ENCODE results near the gene ULK1. TPM values are rescaled to one million over a fixed set of nuclear protein-coding genes. Genes with fewer than 3 reads are reported as not detected.

The ULK1 gene
- total RNA-seq, 1 donor from 2014 or later, result 27.0 TPM

DNA sequence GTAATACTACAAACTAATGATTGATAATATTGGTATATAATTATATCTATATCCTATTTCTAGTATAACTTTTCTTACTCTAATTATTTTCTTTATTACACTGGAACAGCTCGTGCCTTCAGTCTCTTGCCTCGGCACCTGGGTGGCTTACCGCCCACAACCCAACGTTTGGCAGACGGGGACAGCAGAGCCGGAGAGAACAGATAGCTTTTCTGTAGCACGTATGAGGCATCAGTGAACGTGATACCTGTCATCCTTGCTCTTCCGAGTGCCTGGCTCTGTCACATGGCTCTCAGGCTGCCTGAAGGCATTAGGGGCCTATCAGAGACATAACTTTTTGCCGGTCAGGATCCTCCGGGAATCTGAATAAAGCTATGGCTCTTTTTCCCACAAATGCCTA lies 40.1 kb downstream of the ULK1 start:
- peaks cover 67% of the 10 kb centered on the region for H3K36me3 Mint-ChIP-seq (ENCODE audit: low read depth)
- DNase-seq (no peak), ATAC-seq (ENCODE audit: low read depth) (no peak)
- H3K27me3 Mint-ChIP-seq, result no peaks in the 10 kb centered on the region
- no peak overlapping the region for H3K27ac Mint-ChIP-seq
- no peak overlapping the region for H3K4me3 Mint-ChIP-seq
- intact Hi-C loops (cut with micrococcal nuclease), result no loop called here
- H3K4me1 Mint-ChIP-seq, result peaks cover 9% of the 10 kb centered on the region
- CTCF ChIA-PET, result no interaction called here
- H3K9me3 Mint-ChIP-seq, result no peaks in the 10 kb centered on the region
- POLR2A ChIA-PET, result no interaction called here
- TF ChIP-seq CTCF (IDR thresholded peaks at IDR 0.05), result no peak

DNA sequence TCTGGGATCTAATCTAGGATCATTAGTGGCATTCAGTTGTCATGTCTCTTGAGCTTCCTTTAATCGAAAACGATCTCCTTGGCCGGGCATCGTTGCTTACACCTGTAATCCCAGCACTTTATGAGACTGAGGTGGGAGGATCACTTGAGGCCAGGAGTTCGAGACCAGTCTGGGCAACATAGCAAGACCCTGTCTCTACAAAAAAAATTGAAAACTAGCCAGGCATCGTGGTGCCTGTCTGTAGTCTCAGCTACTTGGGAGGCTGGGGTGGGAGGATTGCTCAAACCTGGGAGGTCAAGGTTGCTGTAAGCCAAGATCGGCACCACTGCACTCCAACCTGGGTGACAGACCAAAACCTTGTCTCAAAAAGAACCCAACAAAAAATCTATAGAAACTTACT lies 43.7 kb downstream of the ULK1 start:
- ChIA-PET CTCF (no interaction called here), POLR2A (interaction anchor here (1.1 kb wide), 1 partner anchor 9 kb away, joined by 3 read pairs; no protein-coding TSS in a partner anchor)
- H3K4me3 Mint-ChIP-seq, result no peak overlapping the region
- peaks cover 76% of the 10 kb centered on the region for H3K36me3 Mint-ChIP-seq (ENCODE audit: low read depth)
- ATAC-seq (ENCODE audit: low read depth) (no peak), DNase-seq (no peak)
- no peaks in the 10 kb centered on the region for H3K4me1 Mint-ChIP-seq
- no peak overlapping the region for H3K27ac Mint-ChIP-seq
- intact Hi-C loops (cut with micrococcal nuclease), result no loop called here
- H3K27me3 Mint-ChIP-seq, result no peaks in the 10 kb centered on the region
- TF ChIP-seq CTCF (IDR thresholded peaks at IDR 0.05), result no peak
- no peaks in the 10 kb centered on the region for H3K9me3 Mint-ChIP-seq

GRCh38 chr12:131939007-131939406 lies 44.6 kb downstream of the ULK1 start:
- Mint-ChIP-seq H3K27ac (no peak overlapping the region), H3K27me3 (no peaks in the 10 kb centered on the region), H3K4me1 (no peaks in the 10 kb centered on the region), H3K9me3 (no peaks in the 10 kb centered on the region), H3K36me3 (ENCODE audit: low read depth) (peaks cover 72% of the 10 kb centered on the region), H3K4me3 (no peak overlapping the region)
- no peak for TF ChIP-seq CTCF (IDR thresholded peaks at IDR 0.05)
- intact Hi-C loops (cut with micrococcal nuclease), result no loop called here
- ATAC-seq (ENCODE audit: low read depth), result no peak
- no peak for DNase-seq
- ChIA-PET CTCF (no interaction called here), POLR2A (interaction anchor here (0.6 kb wide), 1 partner anchor 11 kb away, joined by 6 read pairs; no protein-coding TSS in a partner anchor)

GRCh38 chr12:131940141-131940547 lies 45.7 kb downstream of the ULK1 start:
- CTCF ChIA-PET, result no interaction called here

More at GRCh38 chr12:131940141-131940547, 45.7 kb downstream of the ULK1 start:
- DNase-seq (no peak), ATAC-seq (ENCODE audit: low read depth) (no peak)
- POLR2A ChIA-PET, result no interaction called here
- H3K9me3 Mint-ChIP-seq, result no peaks in the 10 kb centered on the region
- peaks cover 2% of the 10 kb centered on the region for H3K4me1 Mint-ChIP-seq
- no peak for TF ChIP-seq CTCF (IDR thresholded peaks at IDR 0.05)
- no peak overlapping the region for H3K4me3 Mint-ChIP-seq
- no peak overlapping the region for H3K27ac Mint-ChIP-seq
- intact Hi-C loops (cut with micrococcal nuclease), result no loop called here
- peaks cover 72% of the 10 kb centered on the region for H3K36me3 Mint-ChIP-seq (ENCODE audit: low read depth)
- H3K27me3 Mint-ChIP-seq, result no peaks in the 10 kb centered on the region
